Caki2 (cell line): ENCODE results near the gene CACNA1I. TPM values are rescaled to one million over a fixed set of nuclear protein-coding genes. Genes with fewer than 3 reads are reported as not detected.
"Not testable (repeated sequence)": the region's sequence is repeated elsewhere in the genome, so short reads cannot be mapped to it uniquely, and the experiment has no call there.

Experiments
- DNase-seq: peaks from one replicate; pipeline ENCODE4 v3.0.0-alpha.2; 2015; ENCODE audit warnings: low read depth
- in situ Hi-C: cut with HindIII; loops from 2 replicates; pipeline ENCODE4 v1.10.0; 2016; ENCODE audit warnings: low sequenced_read_pairs, low pct_unique_long_range_greater_than_20kb, mixed read lengths
- total RNA-seq: library from RNA; depleted of rRNA; stranded (reverse); fragments of >200 nt; shearing (Covaris generic); gene quantifications from 2 replicates; pipeline ENCODE4 v1.2.3, GENCODE V29; 2014; ENCODE audit warnings: low replicate concordance; rRNA removed

The CACNA1I gene
- total RNA-seq, 1 experiment from 2014 or later: not detected

DNA sequence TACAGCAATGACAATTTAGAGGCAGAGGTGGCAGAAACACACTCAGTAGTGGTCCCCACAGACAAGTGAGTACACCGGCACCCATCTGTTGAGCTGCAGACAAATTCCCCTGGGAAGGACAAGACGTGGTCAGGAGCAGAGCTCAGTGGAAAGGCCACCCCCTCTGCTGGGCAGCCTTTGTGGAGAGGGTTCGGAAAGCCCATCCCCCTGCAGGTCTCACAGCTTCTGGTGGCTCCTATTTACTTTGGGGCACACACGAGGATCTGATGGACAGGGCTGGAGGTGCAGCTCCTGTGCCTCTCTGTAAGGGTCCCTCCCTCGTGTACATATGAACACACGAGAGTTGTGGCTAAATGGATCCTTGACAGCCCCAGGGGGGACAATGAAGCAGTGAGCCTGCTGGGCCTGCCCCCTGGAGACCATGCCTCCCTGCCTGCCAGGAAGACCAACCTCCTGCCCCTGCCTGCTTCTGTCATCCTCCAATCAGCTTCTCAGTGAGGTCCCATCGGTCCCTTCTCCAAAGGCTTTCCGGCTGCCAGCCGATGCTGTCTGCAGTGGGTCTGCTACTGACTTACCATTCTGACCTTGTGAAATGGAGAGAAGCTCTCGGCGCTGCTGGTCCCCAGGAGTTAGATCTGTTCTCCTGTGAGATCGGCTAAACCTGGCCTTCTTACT is 161.5 kb downstream of the CACNA1I start:
- in situ Hi-C loops: no loop called here
- DNase-seq: no peak

DNA sequence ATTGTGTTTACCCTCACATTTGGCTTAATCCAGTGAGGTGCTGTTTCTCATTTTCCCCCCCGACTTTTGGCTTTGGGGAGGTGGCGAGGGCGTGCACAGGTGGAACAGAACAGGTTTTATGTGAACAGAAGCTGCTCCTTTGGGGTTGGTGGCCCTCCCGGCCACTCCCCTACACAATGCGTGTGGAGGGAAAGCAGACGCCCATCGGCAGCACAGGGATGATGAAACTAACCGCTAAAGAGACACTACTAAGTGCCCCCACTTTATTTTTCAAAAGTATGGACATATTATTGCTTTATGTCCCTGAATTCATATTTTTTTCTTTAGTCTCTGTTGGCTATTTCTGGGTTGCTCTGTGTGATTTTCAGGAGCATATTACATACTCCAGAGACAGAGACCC is 162.1 kb downstream of the CACNA1I start:
- DNase-seq: no peak
- in situ Hi-C loops: no loop called here

GRCh38 chr22:39733191-39733590 is 162.6 kb downstream of the CACNA1I start:
- in situ Hi-C loops: no loop called here
- no peak for DNase-seq

DNA sequence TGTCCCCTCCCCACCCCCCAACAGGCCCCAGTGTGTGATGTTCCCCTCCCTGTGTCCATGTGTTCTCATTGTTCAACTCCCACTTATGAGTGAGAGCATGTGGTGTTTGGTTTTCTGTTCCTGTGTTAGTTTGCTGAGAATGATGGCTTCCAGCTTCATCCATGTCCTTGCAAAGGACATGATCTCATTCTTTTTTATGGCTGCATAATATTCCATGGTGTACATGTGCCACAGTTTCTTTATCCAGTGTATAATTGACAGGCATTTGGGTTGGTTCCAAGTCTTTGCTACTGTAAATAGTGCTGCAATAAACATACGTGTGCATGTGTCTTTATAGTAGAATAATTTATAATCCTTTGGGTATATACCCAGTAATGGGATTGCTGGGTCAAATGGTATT is 163.5 kb downstream of the CACNA1I start:
- in situ Hi-C loops: not testable (repeated sequence)

GRCh38 chr22:39734866-39735265 is 164.3 kb downstream of the CACNA1I start:
- in situ Hi-C loops: no loop called here
- DNase-seq: no peak

More for the DNA sequence above, 163.5 kb downstream of the CACNA1I start:
- not testable (repeated sequence) for DNase-seq

- no peak for DNase-seq
- in situ Hi-C loops: no loop called here
Observed at GRCh38 chr22:39735776-39736175, 165.2 kb downstream of the CACNA1I start.

DNA sequence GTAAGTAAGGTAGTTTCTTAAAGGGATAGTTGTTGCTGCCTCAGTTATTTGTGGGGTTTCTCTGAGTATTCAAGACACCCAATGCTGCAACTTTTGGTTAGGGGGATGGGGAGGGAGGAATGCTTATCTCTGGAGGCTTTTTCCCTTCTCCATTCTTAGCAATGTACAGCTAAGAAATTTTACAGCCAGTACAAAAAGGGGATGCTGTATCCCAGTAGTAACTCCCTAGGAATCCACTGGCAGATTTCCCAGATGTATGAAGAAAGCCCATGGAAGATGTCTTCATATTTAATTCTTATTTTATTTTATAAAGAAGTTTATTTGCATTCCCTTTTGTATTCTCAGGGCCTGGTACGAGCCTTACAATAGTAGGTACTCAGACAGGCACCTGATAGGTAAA is 168.2 kb downstream of the CACNA1I start:
- no peak for DNase-seq
- in situ Hi-C loops: no loop called here

Other genes with a start within 250 kb of the CACNA1I start
- 33.7 and 47.8 TPM in 2 replicates for gene SYNGR1, start 220.8 kb upstream of the CACNA1I start, total RNA-seq
- gene TAB1, start 171.0 kb upstream of the CACNA1I start, total RNA-seq: 34.8 and 42.6 TPM in 2 replicates
- gene MGAT3, start 113.7 kb upstream of the CACNA1I start, total RNA-seq: not detected in 2 replicates
- 31.9 and 43.9 TPM in 2 replicates for gene MIEF1, start 68.5 kb upstream of the CACNA1I start, total RNA-seq
- 480 and 505 TPM in 2 replicates for gene ATF4, start 50.2 kb upstream of the CACNA1I start, total RNA-seq
- 209 and 302 TPM in 2 replicates for gene RPS19BP1, start 38.0 kb upstream of the CACNA1I start, total RNA-seq